DOHH2 (cell line): Measurements from ENCODE around the gene TVP23B.

Experiments used
- H3F3A ChIP-seq: fragments of 200-600 bp; sonication (generic), shearing (Covaris generic); 2 replicates; pipeline ENCODE4 v1.6.0; 2016; ENCODE audit warnings: antibody characterized with exemption, mild to moderate bottlenecking; ENCODE audit not compliant: control insufficient read depth, insufficient read depth
- H3K27ac ChIP-seq: fragments of 200-600 bp; sonication (generic); 2 replicates; pipeline ENCODE4 v1.5.1; 2014; ENCODE audit warnings: low read depth, mild to moderate bottlenecking, low read length, moderate library complexity
- H3K27me3 ChIP-seq: fragments of 200-600 bp; sonication (generic); 2 replicates; pipeline ENCODE4 v1.6.1; 2014; ENCODE audit warnings: mild to moderate bottlenecking, low read length, mixed read lengths; ENCODE audit not compliant: control insufficient read depth
- H3K36me3 ChIP-seq: fragments of 200-600 bp; sonication (generic); 2 replicates; pipeline ENCODE4 v1.6.1; 2014; ENCODE audit warnings: mild to moderate bottlenecking, low read length, moderate library complexity, mixed read lengths; ENCODE audit not compliant: control insufficient read depth
- H3K4me1 ChIP-seq: fragments of 200-600 bp; sonication (generic); 2 replicates; pipeline ENCODE4 v1.6.1; 2014; ENCODE audit warnings: mild to moderate bottlenecking, low read length, mixed read lengths; ENCODE audit not compliant: control insufficient read depth
- H3K4me2 ChIP-seq: fragments of 200-600 bp; sonication (generic); 2 replicates; pipeline ENCODE4 v1.6.0; 2014; ENCODE audit warnings: mild to moderate bottlenecking, low read length, moderate library complexity
- H3K4me3 ChIP-seq: fragments of 200-600 bp; sonication (generic); 2 replicates; pipeline ENCODE4 v1.5.1; 2014; ENCODE audit warnings: mild to moderate bottlenecking, low read length, mixed read lengths
- H3K79me2 ChIP-seq: fragments of 200-600 bp; sonication (generic); 2 replicates; pipeline ENCODE4 v1.6.1; 2014; ENCODE audit warnings: mild to moderate bottlenecking, low read length, mixed read lengths; ENCODE audit not compliant: control insufficient read depth
- H3K9me2 ChIP-seq: fragments of 200-600 bp; sonication (generic); replicated peaks from 2 replicates; pipeline ENCODE4 v1.6.1; 2014; ENCODE audit warnings: mild to moderate bottlenecking, low read length, mixed read lengths; ENCODE audit not compliant: control insufficient read depth
- H3K9me3 ChIP-seq: fragments of 200-600 bp; sonication (generic); 2 replicates; pipeline ENCODE4 v1.6.1; 2014; ENCODE audit warnings: antibody characterized with exemption, low read length, mixed read lengths; ENCODE audit not compliant: control insufficient read depth, insufficient read depth
- H4K20me1 ChIP-seq: fragments of 200-600 bp; sonication (generic); 2 replicates; pipeline ENCODE4 v1.6.0; 2014; ENCODE audit warnings: low read depth, mild to moderate bottlenecking, antibody characterized with exemption, low read length, moderate library complexity; ENCODE audit not compliant: control insufficient read depth, insufficient read depth
- EZH2phosphoT487 ChIP-seq: fragments of 200-600 bp; sonication (generic); IDR thresholded peaks from 2 replicates; pipeline ENCODE4 v1.6.1; 2017; ENCODE audit warnings: borderline replicate concordance, mild to moderate bottlenecking, antibody characterized with exemption, low read length, moderate library complexity, mixed read lengths
- TF ChIP-seq, protein P1 (sequence below): fragments of 200-600 bp; sonication (generic); IDR thresholded peaks from one replicate; pipeline ENCODE4 v1.5.1; 2014; ENCODE audit warnings: antibody characterized with exemption, mild to moderate bottlenecking, low read depth, low read length; ENCODE audit not compliant: poor library complexity, severe bottlenecking

The TVP23B gene

DNA sequence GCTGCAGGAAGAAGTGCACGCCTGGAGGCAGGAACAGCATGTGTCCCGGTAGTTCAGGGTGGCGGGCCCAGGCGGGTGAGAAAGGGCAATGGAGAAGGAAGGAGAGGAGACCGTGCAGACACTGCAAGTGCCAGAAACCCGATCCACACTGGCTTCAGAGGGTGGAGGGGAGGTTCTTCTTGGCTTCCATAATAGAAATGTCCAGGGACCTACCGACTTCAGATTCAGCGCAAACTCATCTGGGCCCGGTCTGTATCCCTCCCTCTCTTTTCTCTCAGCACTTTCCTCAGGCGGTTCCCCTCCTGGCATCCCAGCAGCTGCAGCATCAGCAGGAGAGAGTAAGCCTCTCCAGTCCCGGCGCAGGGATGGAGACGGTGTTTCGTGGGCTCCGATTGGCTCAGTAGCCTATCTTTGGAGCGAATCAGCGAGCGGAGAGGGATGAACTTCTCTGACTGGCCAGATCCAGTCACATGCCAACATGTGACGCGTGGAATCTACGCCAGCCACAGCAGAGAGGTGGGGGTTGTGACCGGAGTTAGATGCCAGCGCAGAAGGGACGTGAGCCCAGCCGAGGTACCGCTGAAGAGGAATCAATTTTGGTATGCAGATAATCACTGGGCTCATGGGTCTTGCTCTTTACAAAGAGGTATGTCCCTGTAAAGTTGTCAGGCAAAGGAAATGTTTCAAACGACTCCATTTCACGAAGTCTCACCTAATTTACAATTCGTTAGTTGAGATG is 75.0 kb downstream of the TVP23B start:
- peak overlapping the region; percentile 74 for H3K4me2 ChIP-seq

More for the DNA sequence above, 75.0 kb downstream of the TVP23B start:
- Histone ChIP-seq H4K20me1 (no peaks in the 10 kb centered on the region), H3K9me2 (no peaks in the 10 kb centered on the region), H3K27ac (peak overlapping the region; percentile 22), H3K9me3 (no peaks in the 10 kb centered on the region), H3F3A (peaks cover 19% of the 10 kb centered on the region), H3K4me1 (peaks cover 64% of the 10 kb centered on the region), H3K79me2 (peaks cover 72% of the 10 kb centered on the region), H3K27me3 (no peaks in the 10 kb centered on the region), H3K4me3 (peak overlapping the region; percentile 74), H3K36me3 (peaks cover 61% of the 10 kb centered on the region)
- TF ChIP-seq, protein P1, sequence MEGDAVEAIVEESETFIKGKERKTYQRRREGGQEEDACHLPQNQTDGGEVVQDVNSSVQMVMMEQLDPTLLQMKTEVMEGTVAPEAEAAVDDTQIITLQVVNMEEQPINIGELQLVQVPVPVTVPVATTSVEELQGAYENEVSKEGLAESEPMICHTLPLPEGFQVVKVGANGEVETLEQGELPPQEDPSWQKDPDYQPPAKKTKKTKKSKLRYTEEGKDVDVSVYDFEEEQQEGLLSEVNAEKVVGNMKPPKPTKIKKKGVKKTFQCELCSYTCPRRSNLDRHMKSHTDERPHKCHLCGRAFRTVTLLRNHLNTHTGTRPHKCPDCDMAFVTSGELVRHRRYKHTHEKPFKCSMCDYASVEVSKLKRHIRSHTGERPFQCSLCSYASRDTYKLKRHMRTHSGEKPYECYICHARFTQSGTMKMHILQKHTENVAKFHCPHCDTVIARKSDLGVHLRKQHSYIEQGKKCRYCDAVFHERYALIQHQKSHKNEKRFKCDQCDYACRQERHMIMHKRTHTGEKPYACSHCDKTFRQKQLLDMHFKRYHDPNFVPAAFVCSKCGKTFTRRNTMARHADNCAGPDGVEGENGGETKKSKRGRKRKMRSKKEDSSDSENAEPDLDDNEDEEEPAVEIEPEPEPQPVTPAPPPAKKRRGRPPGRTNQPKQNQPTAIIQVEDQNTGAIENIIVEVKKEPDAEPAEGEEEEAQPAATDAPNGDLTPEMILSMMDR, result no peak
- no peak for TF ChIP-seq EZH2phosphoT487
